ENCODE results near the gene NCOA5.
A peak's percentile ranks its signal among the peaks of the same experiment; 100 is the strongest.

NCOA5 gene

DNA sequence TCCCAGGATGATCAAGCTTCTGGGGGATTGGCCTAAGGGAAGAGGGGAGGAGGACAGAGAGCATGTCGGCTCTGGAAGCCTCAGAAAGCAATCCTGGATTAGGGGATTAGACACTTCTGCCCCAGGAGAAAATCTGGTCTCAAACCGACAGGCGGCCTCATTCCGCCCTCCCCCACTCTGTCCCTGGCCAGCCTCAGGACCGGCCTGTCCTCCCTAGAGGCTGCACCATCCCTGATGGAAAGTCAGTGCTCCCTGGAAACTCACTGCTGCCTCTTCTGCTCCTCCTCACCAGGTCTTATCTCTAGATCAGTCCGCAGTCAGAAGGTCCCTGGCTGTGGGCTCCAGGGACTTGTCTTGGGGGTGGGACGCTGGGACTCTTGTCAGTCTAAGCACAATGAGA lies 61.7 kb downstream of the NCOA5 start:
- Histone ChIP-seq H3K4me1 (no peaks in the 10 kb centered on the region), H3K9me3 (no peaks in the 10 kb centered on the region), H3K4me3 (no peak overlapping the region), H3K27me3 (ENCODE audit: low read depth) (peaks cover 30% of the 10 kb centered on the region), H3K36me3 (replicated peaks) (no peaks in the 10 kb centered on the region)
- DNase-seq (ENCODE audit: low spot score in 2 of 2) = no peak
- in situ Hi-C loops (cut with MboI; ENCODE audit: low sequenced_read_pairs) = no loop called here

DNA sequence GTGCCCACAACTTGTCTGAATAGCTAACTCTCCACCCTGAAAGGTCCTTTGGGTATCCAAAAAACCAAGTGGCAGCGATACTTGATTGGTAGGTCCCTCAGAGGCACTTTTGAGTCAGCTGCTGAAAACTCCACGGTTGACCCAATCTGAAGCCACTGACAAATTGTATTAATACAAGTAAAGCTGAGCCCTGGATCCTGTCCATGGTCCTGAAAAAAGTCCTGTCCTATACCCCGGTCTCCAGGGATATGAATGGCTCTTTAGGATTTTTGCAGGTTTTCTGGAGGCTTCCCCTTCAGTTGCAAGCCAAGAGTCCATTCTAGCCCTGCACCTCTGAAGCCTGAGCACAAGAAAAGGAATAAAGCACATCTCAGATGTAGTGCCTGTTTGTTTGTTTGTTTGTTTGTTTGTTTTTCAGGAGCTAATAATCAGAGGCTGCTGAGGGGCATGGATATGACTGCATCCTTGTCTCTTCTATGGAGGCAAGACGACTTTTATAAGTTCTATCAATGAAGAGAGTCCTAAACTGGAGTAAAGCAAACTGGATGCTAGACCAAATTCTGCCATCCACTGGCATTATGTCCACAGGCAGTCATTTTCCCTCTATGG lies 62.4 kb downstream of the NCOA5 start:
- peak; percentile 44 to 79 for DNase-seq (ENCODE audit: low spot score in 2 of 2)
- Histone ChIP-seq H3K27me3 (ENCODE audit: low read depth) (peaks cover 22% of the 10 kb centered on the region), H3K9me3 (no peaks in the 10 kb centered on the region), H3K36me3 (replicated peaks) (no peaks in the 10 kb centered on the region), H3K4me3 (no peak overlapping the region), H3K4me1 (peaks cover 3% of the 10 kb centered on the region; the same call in 1 of the 2 replicates)
- in situ Hi-C loops (cut with MboI; ENCODE audit: low sequenced_read_pairs) = no loop called here

DNA sequence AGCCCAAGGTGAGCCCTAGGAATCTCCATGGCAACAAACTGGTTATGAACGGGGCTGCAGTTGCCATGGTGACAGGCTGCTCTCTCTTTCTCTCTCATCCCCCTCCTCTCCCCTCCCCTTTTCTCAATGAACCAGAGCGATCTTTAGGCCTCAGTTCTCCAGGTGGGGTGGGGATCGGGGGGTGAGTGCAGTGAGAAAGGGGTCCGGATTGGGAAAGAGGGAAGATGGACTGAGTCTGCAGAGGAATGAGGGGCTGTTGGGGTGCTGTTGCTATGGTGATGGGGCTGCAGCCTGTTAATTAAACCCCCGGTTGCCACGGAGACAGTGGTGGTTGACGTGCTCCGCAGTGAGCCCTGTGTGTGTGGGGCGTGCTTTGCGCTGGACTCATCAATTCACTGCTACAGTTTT lies 64.4 kb downstream of the NCOA5 start:
- H3K27me3 ChIP-seq (ENCODE audit: low read depth) = peaks cover 3% of the 10 kb centered on the region; the same call in 1 of the 2 replicates

DNA sequence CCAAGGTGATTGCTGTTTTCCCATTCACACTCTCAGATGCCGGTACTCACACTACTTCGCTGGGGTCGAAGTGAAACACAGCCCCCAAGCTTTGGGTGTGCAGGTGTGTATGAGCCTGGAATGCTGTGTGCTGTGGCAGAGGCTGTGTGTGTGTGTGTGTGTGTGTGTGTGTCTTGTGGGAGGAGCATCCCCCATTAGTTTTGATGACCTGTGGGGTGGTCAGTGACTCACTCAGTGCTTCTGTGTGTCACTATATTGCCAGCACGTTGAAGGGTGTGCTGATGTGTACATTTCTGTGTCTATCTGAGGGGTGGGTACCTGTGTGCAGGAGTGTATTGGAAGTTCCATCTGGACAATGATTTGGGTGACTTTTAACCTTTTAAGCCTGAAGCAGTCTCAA lies 65.8 kb downstream of the NCOA5 start:
- no peak for DNase-seq (ENCODE audit: low spot score in 2 of 2)
- Histone ChIP-seq H3K27me3 (ENCODE audit: low read depth) (no peaks in the 10 kb centered on the region), H3K9me3 (no peaks in the 10 kb centered on the region), H3K36me3 (replicated peaks) (no peaks in the 10 kb centered on the region), H3K4me1 (peaks cover 3% of the 10 kb centered on the region; the same call in 1 of the 2 replicates), H3K4me3 (no peak overlapping the region)
- in situ Hi-C loops (cut with MboI; ENCODE audit: low sequenced_read_pairs) = no loop called here

More for the DNA sequence above, 64.4 kb downstream of the NCOA5 start:
- no peak for DNase-seq (ENCODE audit: low spot score in 2 of 2)
- in situ Hi-C loops (cut with MboI; ENCODE audit: low sequenced_read_pairs) = no loop called here
- Histone ChIP-seq H3K4me1 (peaks cover 3% of the 10 kb centered on the region; the same call in 1 of the 2 replicates), H3K36me3 (replicated peaks) (no peaks in the 10 kb centered on the region), H3K4me3 (no peak overlapping the region), H3K9me3 (no peaks in the 10 kb centered on the region)

DNA sequence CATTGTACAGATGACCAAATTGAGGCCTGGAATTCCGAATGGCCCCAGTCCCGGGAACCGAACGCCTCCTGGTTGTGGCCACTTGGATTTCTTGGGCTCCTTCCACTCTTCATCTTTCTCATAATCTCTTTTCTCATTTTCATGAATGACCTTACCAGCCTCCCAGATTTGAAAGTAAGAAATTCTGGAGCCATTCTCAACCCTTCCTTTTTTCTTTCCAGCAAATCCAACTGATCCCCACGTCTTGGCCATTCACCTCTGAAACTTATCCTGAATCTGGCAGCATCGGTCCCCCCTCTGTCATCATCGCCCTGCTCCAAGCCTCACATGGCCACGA lies 66.6 kb downstream of the NCOA5 start:
- H3K36me3 ChIP-seq (replicated peaks) = no peaks in the 10 kb centered on the region
- in situ Hi-C loops (cut with MboI; ENCODE audit: low sequenced_read_pairs) = no loop called here
- peaks cover 3% of the 10 kb centered on the region; the same call in 1 of the 2 replicates for H3K4me1 ChIP-seq
- no peaks in the 10 kb centered on the region for H3K27me3 ChIP-seq (ENCODE audit: low read depth)
- no peak for DNase-seq (ENCODE audit: low spot score in 2 of 2)
- H3K9me3 ChIP-seq = no peaks in the 10 kb centered on the region
- H3K4me3 ChIP-seq = no peak overlapping the region

DNA sequence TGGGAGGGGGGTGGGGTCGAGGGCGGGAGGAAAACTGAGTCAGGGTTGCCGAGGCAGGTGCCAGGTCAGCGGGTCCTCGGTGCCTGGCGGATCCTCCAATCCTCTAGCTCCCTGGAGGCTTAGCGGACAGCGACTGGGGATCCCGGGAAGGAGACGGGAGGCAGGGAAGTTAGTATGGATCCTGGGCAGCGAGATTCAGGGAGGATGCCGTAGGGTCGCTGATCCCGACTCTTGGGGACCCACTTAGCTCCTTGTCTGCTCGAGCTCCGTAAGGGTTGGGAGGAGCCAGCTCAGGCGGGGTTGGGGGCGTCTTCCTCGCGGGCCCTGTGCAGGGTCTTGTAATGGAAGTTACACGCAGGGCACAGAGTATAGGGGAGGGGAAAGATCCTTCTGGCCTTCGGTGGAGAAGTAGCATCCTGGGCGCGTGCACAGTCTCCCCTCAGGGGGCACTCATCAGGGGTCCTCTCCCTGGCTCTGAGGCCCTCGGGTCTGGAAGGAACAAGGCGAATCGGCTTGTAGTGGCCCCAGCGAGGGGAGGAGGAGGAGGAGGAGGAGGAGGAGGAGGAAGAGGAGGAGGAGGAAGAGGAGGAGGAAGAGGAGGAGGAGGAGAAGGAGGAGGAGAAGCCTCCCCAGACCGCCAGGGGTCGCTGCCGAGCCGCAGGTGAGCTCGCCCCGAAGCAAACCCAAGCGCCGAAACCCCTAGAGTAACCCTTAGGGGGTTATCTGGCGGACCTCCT lies 67.2 kb downstream of the NCOA5 start:
- H3K9me3 ChIP-seq = no peaks in the 10 kb centered on the region
- in situ Hi-C loops (cut with MboI; ENCODE audit: low sequenced_read_pairs) = no loop called here
- H3K4me3 ChIP-seq = peak overlapping the region; percentile 79
- H3K27me3 ChIP-seq (ENCODE audit: low read depth) = no peaks in the 10 kb centered on the region
- peaks cover 3% of the 10 kb centered on the region; the same call in 1 of the 2 replicates for H3K4me1 ChIP-seq
- peak; percentile 44 to 84 for DNase-seq (ENCODE audit: low spot score in 2 of 2)
- H3K36me3 ChIP-seq (replicated peaks) = no peaks in the 10 kb centered on the region

DNA sequence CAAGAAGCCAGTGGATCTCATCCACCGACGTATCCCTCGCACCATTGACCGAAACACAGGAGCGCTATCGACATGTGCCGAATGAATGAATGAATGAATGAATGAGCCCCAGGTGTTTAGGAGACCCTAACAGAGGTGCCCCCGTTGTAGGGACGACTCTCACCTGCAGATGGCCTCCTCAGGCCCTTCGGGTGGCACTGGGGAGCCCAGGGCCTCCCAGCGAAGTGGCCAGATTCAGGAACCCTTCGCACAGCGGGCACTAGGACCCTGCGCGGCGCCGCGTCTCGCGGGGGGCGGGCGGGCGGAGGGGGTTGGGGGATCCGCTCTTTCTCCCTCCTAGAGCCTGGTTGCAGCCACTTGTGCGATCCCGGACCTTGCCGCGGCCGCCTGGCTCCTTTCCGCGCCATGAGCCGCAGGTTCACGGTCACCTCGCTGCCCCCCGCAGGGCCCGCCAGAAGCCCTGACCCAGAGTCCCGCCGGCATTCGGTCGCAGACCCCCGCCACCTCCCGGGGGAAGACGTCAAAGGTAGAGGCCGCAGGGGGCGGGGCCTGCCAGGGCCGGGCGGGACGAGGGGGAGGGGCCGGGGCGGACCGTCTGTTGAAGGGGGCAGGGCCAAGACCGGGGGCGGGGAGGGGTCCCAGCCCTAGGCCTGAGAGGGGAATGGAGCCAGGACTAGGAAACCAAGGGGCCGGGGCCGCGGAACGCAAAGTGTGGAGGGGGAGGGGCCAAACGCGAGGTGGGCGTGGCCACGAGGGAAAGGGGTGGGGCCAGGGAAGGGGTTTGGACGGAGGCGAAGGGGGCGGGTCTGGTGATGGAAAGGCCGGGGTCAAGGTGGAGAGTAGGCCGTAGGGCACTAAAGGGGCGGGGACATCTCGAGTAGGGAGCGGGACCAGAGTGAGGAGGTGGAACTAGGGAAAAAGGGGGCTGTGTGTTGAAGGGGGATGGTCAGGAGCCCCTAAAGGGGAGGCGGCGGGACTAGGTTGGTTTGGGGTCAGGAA lies 68.1 kb downstream of the NCOA5 start:
- peak; percentile 71 to 95 for DNase-seq (ENCODE audit: low spot score in 2 of 2)
- in situ Hi-C loops (cut with MboI; ENCODE audit: low sequenced_read_pairs) = no loop called here
- Histone ChIP-seq H3K9me3 (no peaks in the 10 kb centered on the region), H3K4me3 (peak overlapping the region; percentile 79), H3K27me3 (ENCODE audit: low read depth) (no peaks in the 10 kb centered on the region), H3K36me3 (replicated peaks) (no peaks in the 10 kb centered on the region), H3K4me1 (peaks cover 3% of the 10 kb centered on the region; the same call in 1 of the 2 replicates)

DNA sequence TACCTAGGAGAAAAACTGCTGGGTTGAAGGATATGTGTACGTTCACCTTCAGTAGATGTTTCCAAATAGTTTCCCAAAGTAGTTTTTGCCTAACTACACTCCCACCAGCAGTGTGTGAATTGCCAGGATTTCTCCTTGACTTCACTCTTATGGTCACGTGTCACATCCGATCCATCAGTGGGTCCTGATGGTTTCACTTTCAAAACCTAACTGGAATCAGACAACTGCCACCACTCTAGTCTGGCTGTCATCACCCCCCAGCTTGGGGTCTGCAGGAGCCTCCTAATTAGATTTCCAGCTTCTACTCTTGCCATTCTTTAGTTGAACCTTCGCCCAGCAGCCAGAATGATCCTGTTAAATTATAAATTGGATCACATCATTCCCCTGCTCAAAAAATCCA lies 69.2 kb downstream of the NCOA5 start:
- H3K4me3 ChIP-seq = no peak overlapping the region

DNA sequence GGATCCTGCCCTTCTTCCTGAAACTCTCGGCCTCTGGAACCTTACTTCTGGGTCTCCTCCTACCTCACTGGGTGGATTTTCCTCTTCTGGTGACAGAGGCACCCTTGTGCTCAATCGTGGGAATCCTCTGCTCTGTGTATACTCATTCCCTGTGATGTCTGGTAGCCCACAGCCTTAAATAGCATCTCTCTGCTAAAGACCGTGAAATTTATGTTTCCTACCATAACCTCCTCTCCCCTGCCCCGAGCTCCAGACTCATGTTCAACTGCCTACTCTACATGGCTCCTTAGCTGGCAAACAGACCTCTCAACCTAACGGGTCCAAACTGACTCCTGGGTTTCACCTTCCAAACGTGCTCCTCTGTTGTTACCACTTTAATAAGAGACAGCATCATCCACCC lies 71.2 kb downstream of the NCOA5 start:
- peaks cover 8% of the 10 kb centered on the region; the same call in 1 of the 2 replicates for H3K4me1 ChIP-seq
- in situ Hi-C loops (cut with MboI; ENCODE audit: low sequenced_read_pairs) = no loop called here
- no peaks in the 10 kb centered on the region for H3K36me3 ChIP-seq (replicated peaks)
- no peaks in the 10 kb centered on the region for H3K27me3 ChIP-seq (ENCODE audit: low read depth)
- no peak overlapping the region for H3K4me3 ChIP-seq
- no peaks in the 10 kb centered on the region for H3K9me3 ChIP-seq
- DNase-seq (ENCODE audit: low spot score in 2 of 2) = no peak

More for the DNA sequence above, 69.2 kb downstream of the NCOA5 start:
- Histone ChIP-seq H3K36me3 (replicated peaks) (no peaks in the 10 kb centered on the region), H3K27me3 (ENCODE audit: low read depth) (no peaks in the 10 kb centered on the region), H3K4me1 (peaks cover 3% of the 10 kb centered on the region; the same call in 1 of the 2 replicates), H3K9me3 (no peaks in the 10 kb centered on the region)
- no peak for DNase-seq (ENCODE audit: low spot score in 2 of 2)
- in situ Hi-C loops (cut with MboI; ENCODE audit: low sequenced_read_pairs) = no loop called here

DNA sequence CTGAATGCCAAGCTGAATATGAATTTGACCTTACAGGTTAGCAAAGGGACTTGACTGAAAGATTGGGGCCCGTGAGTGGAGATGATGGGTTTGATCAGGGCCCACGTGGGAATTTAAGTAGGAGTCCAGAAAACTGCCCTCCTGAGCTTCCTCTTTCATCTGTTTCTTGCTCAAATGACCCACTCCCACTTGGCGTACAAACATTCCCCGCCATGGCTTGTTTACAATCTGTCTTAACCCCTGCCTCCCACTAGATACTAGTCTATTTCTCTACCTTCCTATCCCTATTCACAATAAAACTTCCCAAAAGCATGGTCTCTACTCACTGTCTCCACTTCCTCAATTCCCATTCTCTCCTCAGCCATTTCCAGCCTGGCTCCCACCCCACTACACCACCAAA lies 71.7 kb downstream of the NCOA5 start:
- no peaks in the 10 kb centered on the region for H3K27me3 ChIP-seq (ENCODE audit: low read depth)
- H3K4me3 ChIP-seq = no peak overlapping the region

DNA sequence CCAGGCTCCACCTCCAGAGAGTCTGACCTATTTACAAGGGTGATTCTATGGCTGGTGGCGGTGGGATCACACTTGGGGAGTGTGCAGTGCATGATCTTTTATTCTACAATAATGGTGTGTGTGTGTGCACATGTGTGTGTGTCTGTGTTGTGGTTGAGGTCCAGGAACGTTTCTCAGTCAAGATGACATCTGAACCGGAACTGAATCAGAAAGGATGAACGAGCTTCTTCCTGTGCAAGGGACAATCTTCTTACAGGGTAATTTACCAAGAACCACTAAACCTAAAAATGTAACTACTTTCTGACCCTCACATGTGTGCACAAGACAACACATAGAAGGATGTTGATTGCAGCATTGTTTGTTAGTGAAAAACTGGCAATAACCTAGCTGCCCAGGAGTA lies 72.5 kb downstream of the NCOA5 start:
- DNase-seq (ENCODE audit: low spot score in 2 of 2) = no peak
- Histone ChIP-seq H3K9me3 (no peaks in the 10 kb centered on the region), H3K4me1 (peaks cover 5% of the 10 kb centered on the region; the same call in 1 of the 2 replicates), H3K27me3 (ENCODE audit: low read depth) (peaks cover 3% of the 10 kb centered on the region), H3K4me3 (no peak overlapping the region), H3K36me3 (replicated peaks) (no peaks in the 10 kb centered on the region)
- in situ Hi-C loops (cut with MboI; ENCODE audit: low sequenced_read_pairs) = no loop called here

More for the DNA sequence above, 71.7 kb downstream of the NCOA5 start:
- in situ Hi-C loops (cut with MboI; ENCODE audit: low sequenced_read_pairs) = no loop called here
- Histone ChIP-seq H3K36me3 (replicated peaks) (no peaks in the 10 kb centered on the region), H3K4me1 (peaks cover 8% of the 10 kb centered on the region; the same call in 1 of the 2 replicates), H3K9me3 (no peaks in the 10 kb centered on the region)
- DNase-seq (ENCODE audit: low spot score in 2 of 2) = no peak

DNA sequence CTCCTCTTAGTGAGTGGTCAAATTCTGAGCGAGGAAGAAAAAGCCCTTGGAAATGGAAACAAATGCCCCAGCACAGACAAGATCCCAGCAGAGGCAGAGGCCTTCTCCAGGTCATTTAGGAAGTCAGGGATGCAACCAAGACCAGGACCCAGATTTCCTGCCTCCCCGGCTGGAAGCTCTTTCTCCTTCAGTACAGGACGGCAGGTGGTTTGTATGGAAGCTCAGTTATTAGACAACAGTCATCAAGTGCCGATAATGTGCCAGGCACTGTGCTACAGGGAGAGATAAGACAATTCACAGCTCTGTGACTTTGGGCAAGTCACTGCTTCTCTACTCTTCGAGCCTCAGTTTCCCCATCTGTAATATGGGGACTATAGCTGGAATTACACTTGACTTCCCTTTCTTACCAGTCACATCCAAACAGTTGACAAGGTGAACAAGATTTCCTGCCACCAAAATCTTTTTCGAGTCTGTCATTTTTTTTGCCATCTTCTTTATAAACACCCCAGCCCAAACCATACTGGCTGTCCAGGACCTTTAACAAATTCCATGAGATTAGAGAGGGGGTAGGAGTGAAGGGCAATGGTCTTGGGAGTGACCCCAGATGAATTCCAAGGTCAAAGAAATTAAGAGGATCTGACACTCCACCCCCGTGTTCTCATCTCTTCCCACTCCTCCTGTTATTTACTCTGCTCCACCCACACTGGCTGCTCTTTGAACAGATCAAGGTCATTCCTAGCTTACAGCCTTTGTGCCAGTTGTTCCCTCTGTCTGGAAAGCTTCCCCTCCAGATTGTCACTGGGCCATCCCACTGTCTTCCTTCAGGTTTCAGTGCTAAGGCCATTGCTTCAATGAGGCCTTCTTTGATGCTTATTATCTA lies 75.0 kb downstream of the NCOA5 start:
- peaks cover 5% of the 10 kb centered on the region; the same call in 1 of the 2 replicates for H3K4me1 ChIP-seq
- no peaks in the 10 kb centered on the region for H3K36me3 ChIP-seq (replicated peaks)
- H3K4me3 ChIP-seq = no peak overlapping the region
- H3K27me3 ChIP-seq (ENCODE audit: low read depth) = peaks cover 28% of the 10 kb centered on the region
- no peaks in the 10 kb centered on the region for H3K9me3 ChIP-seq
- in situ Hi-C loops (cut with MboI; ENCODE audit: low sequenced_read_pairs) = no loop called here
- DNase-seq (ENCODE audit: low spot score in 2 of 2) = no peak

All from HAP-1 (cell line).